ENCODE results near the gene COL4A6.

The COL4A6 gene

DNA sequence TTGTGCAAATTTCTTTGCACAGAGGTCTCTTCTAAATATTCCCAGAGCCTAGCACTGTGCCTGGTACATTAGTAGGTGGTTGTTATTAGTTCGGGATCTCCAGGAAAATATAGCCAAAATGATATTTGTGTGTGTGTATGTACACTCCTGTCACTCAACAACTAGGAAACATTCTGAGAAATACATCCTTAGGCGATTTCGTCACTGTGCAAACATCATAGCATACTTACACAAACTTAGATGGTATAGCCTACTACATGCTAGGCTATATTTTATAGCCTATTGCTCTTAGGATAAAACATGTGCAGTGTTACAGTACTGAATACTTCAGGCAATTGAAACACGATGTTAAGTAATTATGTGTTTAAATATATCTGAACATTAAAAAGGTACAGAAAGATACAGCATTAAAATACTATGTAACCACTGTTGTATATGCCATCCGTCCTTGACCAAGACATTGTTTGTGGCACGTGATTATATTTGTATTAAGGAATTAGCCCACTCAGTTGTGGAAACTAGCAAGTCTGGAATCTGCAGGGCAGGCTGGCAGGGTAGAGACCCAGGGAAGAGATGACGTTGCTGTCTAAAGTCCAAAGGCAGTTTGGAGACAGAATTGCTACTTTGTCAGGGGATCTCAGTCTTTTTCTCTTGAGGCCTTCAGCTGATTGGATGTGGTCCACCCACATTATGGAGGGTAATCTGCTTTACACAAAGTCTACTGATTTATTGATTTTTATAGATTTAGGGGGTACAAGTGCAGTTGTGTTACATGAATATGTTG, 106.9 kb downstream of the COL4A6 start:
- no peak for DNase-seq (ENCODE audit: low read depth in 2 of 2)

DNA sequence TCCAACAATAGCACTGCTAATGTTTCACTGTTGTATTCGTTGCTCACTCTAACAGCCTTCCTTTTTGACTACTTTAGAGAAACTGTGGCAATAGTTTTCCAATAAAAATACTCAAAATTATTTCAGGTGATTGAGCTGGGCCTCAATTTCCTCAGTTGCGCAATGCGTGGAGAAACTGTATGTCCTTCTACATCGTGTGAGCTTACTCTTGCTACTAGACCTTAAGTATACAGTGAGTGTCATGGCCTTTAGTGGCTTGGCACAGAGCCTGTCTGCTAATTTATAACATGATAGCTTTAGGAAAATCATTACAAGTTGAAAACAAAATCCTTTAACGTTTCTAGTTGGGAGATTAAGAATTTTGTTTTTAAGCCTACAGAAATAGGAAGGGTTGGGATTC, 114.5 kb downstream of the COL4A6 start:
- no peak for DNase-seq (ENCODE audit: low read depth in 2 of 2)

DNA sequence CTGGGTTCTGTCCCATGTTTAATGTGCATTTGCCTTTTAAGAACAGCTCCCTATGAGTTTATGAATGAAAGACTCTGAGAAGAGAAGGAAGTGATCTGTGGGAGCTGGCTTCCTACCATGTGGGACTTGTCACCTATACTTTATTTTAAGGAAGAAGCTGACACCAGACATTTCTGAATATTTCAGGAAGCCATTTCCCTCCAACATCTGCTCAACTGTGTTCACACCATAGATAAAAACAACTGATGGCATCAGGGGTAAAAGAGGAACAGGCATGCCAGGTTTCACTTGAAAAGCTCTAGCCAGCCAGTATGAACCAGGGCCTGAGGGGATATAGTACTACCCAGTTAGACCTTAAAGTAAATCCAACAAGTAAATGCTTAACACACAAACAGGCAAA, 116.0 kb downstream of the COL4A6 start:
- DNase-seq (ENCODE audit: low read depth in 2 of 2) = no peak

DNA sequence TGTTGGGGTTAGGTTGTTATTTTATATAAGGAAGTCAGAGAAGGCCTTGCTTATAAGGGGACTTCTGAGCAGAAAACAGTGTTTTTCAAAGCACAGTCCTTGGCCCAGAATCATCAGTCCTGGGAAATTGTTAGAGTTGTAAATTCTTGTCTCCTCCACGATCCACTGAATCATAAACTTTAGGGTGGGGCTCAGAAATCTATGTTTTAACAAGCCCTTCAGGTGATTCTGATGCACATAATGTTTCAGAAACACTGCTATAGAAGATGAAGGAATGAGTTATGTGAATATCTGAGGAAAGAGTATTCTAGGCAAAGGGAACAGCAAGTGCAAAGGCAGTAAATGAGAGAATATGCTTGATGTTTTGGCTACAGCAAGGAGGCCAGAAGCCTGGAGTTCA, 121.8 kb downstream of the COL4A6 start:
- no peak for DNase-seq (ENCODE audit: low read depth in 2 of 2)

DNA sequence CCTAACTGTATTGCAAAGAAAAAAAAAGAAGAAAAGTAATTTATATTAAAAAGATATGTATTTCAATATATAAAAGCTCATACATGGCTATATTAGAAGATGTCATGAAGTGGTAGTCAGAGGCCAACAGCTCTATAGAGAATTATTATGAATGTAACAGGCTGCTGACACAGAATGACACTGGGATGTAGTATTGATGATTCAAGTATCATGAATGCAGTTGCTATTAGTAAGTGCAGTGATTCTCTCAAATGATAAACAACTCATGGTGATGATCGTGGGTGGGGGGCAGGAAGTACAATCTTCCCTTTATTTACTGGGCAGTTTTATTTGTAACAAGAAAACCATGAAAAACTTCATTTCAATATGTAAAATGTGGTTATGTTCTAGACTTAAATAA, 124.6 kb downstream of the COL4A6 start:
- no peak for DNase-seq (ENCODE audit: low read depth in 2 of 2)

DNA sequence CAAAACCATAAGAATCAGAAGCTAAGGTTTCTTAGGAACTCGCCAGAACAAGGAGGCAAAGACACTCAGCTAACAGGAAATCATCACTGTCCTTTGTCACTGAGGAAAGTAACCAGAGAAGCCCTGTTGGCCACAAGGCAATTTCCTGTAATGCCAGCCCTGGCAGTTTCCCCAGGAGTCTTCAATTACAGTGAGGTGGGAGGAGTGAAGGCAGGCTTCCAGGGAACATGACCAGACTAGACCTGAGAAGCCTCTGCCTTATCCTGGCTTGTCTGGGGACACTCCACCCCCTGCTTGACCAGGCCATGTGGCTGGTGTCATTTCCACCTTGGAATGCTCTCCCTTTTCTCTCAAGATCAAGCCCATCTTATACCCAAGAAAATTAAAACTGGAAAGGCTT, 125.3 kb downstream of the COL4A6 start:
- DNase-seq (ENCODE audit: low read depth in 2 of 2) = no peak

DNA sequence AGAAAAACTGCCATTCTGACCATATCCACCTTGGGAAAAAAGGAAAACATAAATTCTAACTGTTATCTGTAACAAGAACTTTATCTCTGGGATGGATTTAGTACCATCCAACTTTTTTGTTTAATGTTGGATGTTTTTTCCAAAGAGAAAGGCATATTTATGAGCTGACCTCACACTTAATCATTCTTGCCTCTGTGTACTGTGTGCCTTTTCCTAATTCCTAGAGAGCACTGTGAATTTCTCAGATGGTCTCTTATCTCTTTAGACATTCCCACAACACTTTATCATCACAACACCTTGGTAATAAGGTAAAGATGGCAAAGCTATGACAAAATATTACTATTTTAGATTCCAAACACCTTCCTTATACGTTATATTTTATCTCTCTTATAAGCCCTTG, 126.2 kb downstream of the COL4A6 start:
- no peak for DNase-seq (ENCODE audit: low read depth in 2 of 2)

DNA sequence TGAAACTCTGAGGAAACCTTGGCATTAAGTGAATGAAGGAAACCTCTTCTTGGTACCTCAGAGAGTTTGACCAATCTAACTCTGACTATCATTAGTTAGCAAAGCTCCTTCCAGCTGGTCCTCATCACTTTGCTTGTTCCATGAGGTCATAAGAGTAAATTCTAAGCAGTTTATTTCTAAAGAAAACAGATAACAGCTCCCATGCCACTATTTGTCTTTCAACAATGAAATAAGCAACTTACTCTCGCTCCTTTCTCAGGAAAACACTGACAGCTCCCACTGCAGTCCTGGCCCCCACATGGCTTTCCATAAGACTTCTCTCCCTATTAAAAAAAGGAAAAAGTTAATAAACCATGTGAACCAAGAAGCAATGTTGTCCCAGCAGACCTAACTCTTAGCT, 127.7 kb downstream of the COL4A6 start:
- no peak for DNase-seq (ENCODE audit: low read depth in 2 of 2)

DNA sequence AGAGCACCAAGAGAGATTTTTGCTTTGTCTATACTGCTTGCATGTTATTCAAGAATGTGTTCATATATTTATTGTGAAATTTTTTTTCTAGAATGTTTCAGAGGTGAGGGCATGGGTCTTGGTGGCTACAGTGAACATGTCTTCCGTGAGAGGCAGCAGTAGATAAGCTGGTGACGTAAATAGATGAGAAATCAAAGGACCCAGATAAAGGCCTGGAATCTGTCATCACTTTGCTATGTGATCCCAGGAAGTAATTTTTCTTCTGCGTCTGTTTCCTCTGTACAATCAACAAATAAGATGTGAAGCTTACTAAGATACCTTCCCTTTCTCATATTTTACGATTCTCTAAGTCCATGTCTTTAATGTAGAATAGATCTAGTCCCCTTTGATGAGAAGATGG, 129.1 kb downstream of the COL4A6 start:
- no peak for DNase-seq (ENCODE audit: low read depth in 2 of 2)

DNA sequence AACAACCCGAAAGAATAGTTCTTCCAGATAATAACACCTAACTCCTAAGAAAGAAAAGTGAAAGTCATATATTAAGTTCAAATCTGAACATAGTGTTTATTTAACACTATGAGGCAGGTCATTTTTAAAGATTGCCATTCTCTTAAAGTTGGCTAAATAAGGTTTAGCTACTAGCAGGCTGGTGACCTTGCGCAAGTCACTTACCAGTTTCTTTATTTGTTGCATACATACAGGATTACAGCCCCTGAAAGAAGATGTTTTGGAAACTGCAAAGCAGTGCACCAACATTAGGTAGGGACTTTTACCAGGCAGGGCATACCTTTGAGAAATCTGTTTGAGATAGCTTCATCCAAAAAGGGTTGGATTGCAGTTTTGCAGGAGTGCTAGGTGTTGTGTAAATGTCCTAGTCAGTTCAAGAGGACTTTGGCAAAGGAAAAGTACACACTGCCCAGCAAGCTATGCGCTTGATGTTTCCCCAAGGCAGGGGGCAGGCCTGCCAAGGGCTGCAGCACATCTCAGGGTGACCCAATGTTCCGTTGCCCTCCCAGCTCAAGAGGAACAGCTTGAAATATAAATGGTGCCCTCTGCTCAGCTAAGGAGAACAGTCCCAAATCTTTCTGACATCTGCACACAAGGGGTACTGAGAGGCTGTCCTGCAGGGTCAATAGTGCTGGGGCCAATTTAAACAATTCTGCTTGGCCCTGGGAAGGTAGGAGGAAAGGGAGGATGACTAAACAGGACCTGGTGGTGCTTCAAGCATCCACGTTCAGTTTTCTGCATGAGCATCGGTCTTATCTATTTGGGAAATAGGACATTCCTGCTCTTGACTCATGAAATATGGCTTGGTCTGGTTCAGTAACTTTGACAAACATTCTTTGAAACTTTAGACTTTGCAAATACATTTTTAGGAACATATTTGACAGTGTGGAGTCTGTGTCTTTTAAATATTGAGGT, 130.8 kb downstream of the COL4A6 start:
- no peak for DNase-seq (ENCODE audit: low read depth in 2 of 2)

DNA sequence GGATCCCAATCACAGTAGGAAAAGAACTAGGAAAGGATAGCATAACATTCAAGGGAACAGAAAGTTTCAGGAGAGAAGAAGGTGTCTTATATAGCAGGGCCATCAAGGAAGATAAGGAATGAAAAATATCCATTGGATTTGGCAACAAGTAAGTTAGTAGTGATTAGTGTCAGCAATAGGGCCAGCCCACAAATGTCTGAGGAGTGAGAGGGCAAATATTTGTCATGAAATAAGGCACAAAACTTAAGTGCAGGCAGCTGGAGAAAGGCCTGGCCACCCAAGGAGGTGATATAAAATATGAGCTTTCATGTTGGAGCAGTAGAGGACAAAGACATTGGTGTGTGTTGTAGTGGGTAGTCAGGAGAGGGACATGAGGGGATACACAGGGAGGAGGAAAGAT, 132.1 kb downstream of the COL4A6 start:
- no peak for DNase-seq (ENCODE audit: low read depth in 2 of 2)

DNA sequence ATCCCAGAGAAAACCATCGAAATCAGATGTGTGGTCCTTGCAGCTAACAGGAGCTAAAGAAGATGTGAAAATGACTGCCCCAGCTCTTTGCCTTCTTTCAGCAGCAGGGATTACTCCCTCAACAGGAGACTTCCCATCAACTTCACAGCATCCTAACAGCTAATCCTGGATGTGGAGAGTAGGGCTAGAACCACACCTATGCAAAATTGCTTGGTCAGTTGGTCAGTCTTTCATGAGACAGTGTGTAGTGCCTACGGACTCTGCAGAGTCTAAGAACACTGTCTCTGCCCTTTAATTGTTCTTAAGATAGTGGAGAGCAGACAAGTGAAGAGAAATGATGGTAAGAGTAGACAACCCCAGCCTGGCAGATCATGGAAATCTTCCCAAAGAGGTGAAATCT, 133.5 kb downstream of the COL4A6 start:
- no peak for DNase-seq (ENCODE audit: low read depth in 2 of 2)

DNA sequence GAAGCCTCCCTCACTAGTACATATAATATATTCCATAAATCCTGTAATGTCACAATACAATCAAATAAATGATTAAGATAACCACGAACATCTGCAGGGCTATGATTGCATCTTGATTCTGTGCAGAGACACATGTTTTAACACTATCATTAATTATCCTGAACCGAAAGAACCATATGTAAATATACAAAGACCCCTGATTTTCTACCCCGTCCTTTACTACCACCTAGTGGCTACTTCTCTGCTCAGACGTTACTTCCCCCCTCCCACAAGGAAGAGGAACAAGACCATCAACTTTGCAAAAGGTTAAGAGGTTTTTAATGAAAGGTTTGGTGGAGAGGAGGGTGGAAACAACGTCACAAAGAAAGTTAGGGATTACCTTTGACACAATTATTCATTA, 134.0 kb downstream of the COL4A6 start:
- no peak for DNase-seq (ENCODE audit: low read depth in 2 of 2)

DNA sequence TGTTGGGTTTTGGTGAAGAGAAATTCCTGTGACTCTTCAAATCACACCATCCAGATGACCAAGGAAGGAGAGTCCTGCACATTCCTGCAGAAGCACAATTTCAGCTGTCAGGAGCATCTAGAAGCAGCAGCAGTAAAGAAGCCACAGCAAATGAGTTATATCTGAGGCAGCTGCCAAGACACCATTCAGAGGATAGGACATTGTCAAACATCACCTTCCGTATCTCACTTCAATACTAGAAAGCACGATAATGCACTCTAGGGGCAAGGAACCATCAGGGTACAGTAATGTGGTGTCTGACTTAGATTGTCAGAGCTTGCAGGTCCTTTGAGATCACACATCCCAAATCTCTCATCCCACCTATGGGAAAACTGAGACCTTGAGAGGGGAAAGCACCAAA, 134.5 kb downstream of the COL4A6 start:
- no peak for DNase-seq (ENCODE audit: low read depth in 2 of 2)

DNA sequence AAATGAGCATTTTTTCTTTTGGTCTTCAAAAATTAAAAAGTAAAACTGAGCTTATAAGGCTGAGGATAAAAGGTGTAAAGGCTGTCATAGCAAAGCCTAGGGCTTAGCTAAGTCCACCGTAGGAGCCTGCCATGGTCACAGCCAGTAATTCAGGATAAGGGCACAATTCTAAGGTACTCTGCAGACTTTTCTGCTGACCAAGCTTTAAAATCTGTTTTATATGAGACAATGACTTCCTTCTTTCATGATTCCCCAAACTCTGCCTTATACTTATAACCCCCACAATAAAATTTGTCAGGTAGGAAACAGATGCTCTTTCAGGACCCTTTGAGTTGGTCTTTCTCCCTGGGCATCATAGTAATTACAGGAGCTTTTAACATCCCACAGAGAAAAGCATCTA, 138.5 kb downstream of the COL4A6 start:
- no peak for DNase-seq (ENCODE audit: low read depth in 2 of 2)

DNA sequence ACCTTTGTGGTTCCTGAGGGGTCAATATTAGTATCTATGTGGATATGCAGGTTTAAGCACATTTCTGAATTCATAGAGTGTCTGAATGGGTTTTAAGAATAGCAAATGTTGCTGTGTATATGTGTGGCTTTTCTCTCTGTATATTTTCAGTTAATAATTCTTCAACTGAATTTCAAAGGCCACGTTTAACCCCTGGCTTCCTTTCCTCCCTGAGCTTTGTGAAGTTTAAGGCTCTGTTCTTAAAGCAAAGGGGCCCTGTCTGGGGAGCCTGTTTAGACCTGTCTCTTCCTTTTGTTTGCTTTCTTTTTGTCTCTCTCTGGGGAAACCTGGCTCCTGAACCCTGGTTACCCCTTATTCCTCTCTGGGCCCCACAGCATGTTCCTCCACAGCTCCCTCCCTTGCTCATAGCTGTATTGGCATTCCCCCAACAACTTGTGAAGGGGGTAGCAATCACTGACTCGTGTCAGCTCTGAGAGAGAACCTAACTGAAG, 139.1 kb downstream of the COL4A6 start:
- DNase-seq (ENCODE audit: low read depth in 2 of 2) = no peak

DNA sequence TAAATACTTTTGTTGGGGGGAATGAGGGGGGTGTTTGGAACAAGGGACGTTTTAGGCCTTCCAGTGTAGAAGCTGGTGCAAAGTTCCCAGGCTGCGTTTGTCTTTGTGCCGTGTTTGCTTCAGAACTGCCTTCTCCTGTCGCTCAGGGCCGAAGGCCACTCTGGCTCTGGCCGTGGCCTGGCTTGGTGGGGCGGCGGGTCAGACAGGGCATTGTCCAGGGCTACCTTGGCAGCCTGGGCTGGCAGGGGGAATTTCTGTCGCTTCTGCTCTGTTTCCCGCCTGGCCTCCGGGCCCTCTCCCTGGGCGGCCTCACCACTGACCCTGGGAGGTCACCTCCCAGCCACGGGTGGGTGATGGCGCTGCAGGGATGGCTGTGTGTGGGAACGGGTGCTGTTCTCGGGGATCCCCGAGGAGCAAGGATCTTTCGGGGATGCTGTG, 140.0 kb downstream of the COL4A6 start:
- DNase-seq (ENCODE audit: low read depth in 2 of 2) = no peak

DNA sequence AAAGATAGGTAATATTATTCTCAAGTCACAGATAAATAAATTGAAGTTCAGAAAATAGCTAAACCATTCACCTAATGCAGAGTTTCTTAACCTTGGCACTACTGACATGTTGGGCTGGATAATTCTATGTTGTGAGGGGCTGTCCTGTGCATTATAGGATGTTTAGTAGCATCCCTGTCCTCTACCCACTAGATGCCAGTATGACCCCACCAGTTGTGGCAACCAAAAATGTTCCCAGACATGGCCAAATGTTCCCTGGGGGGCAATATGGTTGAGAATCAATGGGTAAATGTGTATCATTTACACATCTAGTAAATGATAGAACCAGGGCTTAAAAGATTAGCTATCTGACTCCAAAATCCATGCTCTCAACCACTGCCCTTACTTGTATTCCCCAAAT, 140.9 kb downstream of the COL4A6 start:
- DNase-seq (ENCODE audit: low read depth in 2 of 2) = no peak

DNA sequence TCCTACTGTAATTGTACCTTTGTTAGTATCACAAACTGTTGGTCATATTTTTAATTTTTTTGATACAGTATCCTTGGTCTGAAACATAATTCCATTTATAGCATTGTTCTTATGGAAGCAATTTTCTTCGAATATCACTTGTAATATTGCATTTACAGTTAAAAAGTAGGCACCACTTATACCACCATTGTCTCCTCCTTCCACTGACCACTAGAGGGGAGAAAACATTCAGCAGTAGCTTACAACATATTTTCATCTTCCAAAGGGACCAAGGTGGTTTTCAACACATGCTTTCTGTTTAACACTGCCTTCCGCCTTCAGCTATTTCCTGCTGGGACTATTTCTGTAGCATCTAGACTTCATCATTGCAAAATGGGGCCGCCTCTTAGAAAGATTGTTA, 146.2 kb downstream of the COL4A6 start:
- DNase-seq (ENCODE audit: low read depth in 2 of 2) = no peak

DNA sequence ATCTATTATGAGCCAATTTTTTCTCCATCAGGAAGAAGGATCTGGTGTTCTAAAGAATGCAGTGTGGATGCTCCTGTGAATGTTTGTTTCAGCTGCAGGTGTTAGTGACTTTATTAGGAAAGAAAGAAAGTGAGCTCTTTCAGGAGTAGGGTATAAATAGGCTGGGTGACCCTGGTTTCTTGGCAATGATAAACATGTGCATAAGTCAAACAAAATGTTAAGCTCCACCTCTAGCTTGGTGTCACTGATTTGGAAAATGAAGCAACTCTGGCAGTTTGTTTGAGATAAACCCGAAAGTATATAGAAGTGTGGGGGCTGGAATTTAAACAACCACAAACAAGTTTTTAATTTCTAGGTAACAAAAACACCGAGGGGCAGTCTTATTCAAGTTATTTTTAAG, 152.3 kb downstream of the COL4A6 start:
- DNase-seq (ENCODE audit: low read depth in 2 of 2) = no peak

DNA sequence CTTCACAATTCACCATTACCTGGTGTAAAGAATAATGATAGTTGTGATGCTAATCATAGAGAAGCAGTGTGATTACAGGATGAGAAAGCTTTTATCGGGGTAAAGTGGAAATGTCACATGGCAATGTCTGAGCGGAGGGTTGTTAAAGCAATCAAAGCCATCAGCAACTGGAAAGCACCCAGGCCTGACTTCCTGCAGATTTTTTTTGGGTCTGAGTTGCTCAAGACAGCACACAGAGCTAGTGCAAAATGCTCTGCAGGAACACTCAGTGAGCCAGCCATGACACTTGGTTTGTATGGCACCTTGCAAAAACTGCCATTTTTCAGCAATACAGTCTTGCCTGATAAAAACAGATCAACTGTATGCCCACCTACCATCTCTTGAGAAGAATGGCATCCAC, 152.9 kb downstream of the COL4A6 start:
- DNase-seq (ENCODE audit: low read depth in 2 of 2) = no peak

DNA sequence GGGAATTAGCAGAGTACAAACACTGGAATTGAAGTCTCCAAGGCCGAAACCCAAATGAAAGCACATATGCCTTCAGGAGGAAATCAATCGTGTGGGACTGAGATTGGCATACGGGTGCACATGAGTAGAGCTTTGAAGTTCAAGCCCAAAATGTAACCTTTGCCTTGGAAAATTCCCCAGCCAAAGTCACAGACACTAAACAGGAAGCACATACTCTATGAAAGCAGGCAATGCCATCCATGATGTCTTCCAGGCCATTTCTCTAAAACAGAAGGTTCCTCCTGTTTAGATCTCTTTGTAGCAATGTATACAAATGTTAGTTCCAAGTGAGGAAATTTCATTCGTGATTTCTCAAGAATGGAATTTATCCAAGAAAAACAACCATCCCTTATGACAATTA, 162.5 kb downstream of the COL4A6 start:
- no peak for DNase-seq (ENCODE audit: low read depth in 2 of 2)

DNA sequence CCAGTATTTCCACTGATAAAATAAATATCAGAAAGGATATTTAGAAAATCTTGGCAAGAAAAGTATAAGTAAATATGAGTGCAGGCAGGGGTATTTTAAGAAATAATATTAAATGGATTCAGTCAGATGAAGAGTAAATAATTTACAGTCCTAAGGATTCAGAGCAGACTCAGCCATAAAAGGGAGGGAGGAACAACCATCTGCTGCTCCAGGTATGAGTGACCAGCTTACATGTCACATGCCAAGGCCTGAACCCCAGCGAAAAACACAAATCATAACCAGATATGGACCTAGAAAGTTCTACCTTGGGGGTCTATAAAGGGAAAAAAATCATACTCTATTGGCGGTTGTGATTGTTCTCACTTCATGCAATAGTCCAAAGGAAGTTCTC, 166.8 kb downstream of the COL4A6 start:
- DNase-seq (ENCODE audit: low read depth in 2 of 2) = no peak

Data from stimulated activated CD4-positive, alpha-beta T cell treated with anti-CD3 and anti-CD28 coated beads, Interleukin-1b, Interleukin-23, amount 100 ng/mL, for 1 hour (primary cell).